ENCODE measurements around the gene CNMD.

CNMD gene

GRCh38 chr13:52751196-52751595, 11.6 kb upstream of the CNMD start:
- TF ChIP-seq Cebpa-rat (IDR thresholded peaks at IDR 0.05), result no peak
- Histone ChIP-seq H3K27me3 (no peaks in the 10 kb centered on the region), H3K4me2 (no peak overlapping the region), H3K9ac (no peak overlapping the region), H3K27ac (no peak overlapping the region), H3K4me1 (no peaks in the 10 kb centered on the region), H3K9me3 (replicated peaks in 1 of 11) (no peaks in the 10 kb centered on the region), H3K4me3 (no peak overlapping the region), H4K20me1 (no peaks in the 10 kb centered on the region), H3K36me3 (no peaks in the 10 kb centered on the region)

- no peaks in the 10 kb centered on the region for H3K27me3 ChIP-seq
- no peak overlapping the region for H3K9ac ChIP-seq
- H3K4me3 ChIP-seq, result no peak overlapping the region
- no peak overlapping the region for H3K27ac ChIP-seq
- no peak overlapping the region for H3K4me2 ChIP-seq
- TF ChIP-seq Cebpa-rat (IDR thresholded peaks at IDR 0.05), result no peak
- no peaks in the 10 kb centered on the region for H3K4me1 ChIP-seq
- H3K9me3 ChIP-seq (replicated peaks in 1 of 11), result no peaks in the 10 kb centered on the region
- no peaks in the 10 kb centered on the region for H4K20me1 ChIP-seq
- no peaks in the 10 kb centered on the region for H3K36me3 ChIP-seq
Observed at GRCh38 chr13:52750713-52751112, 11.1 kb upstream of the CNMD start.

- Histone ChIP-seq H3K9me3 (replicated peaks in 1 of 11) (no peaks in the 10 kb centered on the region), H3K4me1 (no peaks in the 10 kb centered on the region), H3K27ac (no peak overlapping the region), H3K27me3 (no peaks in the 10 kb centered on the region), H3K9ac (no peak overlapping the region), H3K36me3 (no peaks in the 10 kb centered on the region), H3K4me3 (no peak overlapping the region), H3K4me2 (no peak overlapping the region), H4K20me1 (no peaks in the 10 kb centered on the region)
- TF ChIP-seq Cebpa-rat (IDR thresholded peaks at IDR 0.05), result no peak
Observed at GRCh38 chr13:52749419-52749818, 9.8 kb upstream of the CNMD start.

- Histone ChIP-seq H3K9ac (no peak overlapping the region), H3K4me3 (no peak overlapping the region), H4K20me1 (no peaks in the 10 kb centered on the region), H3K4me2 (no peak overlapping the region), H3K4me1 (no peaks in the 10 kb centered on the region), H3K27ac (no peak overlapping the region), H3K36me3 (no peaks in the 10 kb centered on the region), H3K27me3 (peaks cover 0 to 5% (median 3%) of the 10 kb centered on the region in 11 experiments; a peak in 18 of 22 replicates), H3K9me3 (replicated peaks in 1 of 11) (no peaks in the 10 kb centered on the region)
- TF ChIP-seq Cebpa-rat (IDR thresholded peaks at IDR 0.05), result no peak
Observed at GRCh38 chr13:52746141-52746540, 6.5 kb upstream of the CNMD start.

DNA sequence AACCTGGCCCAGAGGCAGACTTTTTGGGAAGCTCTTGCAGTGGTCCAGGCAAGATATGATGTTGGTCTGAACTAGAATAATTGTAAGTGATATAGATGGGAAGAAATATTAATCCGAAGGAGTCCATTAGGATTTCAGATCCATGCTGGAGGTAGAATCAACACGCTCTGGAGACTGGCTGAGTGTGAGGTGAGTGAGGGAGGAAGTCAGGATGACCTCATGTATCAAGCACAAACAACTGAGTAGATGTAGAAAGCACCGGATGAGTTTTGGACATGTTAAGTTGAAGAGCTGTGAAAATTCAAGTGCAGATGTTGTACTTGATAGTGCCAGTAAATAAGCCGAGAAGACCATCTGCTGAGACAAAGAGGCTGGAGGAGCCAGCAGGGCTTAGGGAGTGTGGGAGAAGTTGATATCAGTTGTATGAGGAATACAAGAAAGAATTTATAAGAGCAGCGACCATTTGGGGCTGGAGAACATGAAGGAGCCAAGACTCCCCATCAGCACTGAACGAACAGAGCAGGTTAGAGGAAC, 5.3 kb upstream of the CNMD start:
- Histone ChIP-seq H3K36me3 (no peaks in the 10 kb centered on the region), H3K27ac (no peak overlapping the region), H3K4me3 (no peak overlapping the region), H3K4me2 (no peak overlapping the region), H3K9me3 (replicated peaks in 1 of 11) (peaks cover 0 to 3% (median 2%) of the 10 kb centered on the region in 11 experiments; a peak in 12 of 22 replicates), H3K27me3 (peaks cover 12 to 17% (median 15%) of the 10 kb centered on the region in 11 experiments), H4K20me1 (no peaks in the 10 kb centered on the region), H3K4me1 (no peaks in the 10 kb centered on the region), H3K9ac (no peak overlapping the region)
- no peak for TF ChIP-seq Cebpa-rat (IDR thresholded peaks at IDR 0.05)

- Histone ChIP-seq H3K9me3 (replicated peaks in 1 of 11) (peaks cover 8 to 12% (median 11%) of the 10 kb centered on the region in 11 experiments), H3K36me3 (peaks cover 0 to 3% (median 0%) of the 10 kb centered on the region in 11 experiments; a peak in 2 of 22 replicates), H3K27me3 (peaks cover 21 to 26% (median 24%) of the 10 kb centered on the region in 11 experiments), H4K20me1 (no peaks in the 10 kb centered on the region), H3K4me1 (peaks cover 0 to 4% (median under 1%) of the 10 kb centered on the region in 10 experiments; a peak in 6 of 20 replicates), H3K27ac (no peak overlapping the region), H3K9ac (no peak overlapping the region), H3K4me2 (no peak overlapping the region), H3K4me3 (no peak overlapping the region)
- TF ChIP-seq Cebpa-rat (IDR thresholded peaks at IDR 0.05), result no peak
Observed at GRCh38 chr13:52743988-52744387, 4.4 kb upstream of the CNMD start.

GRCh38 chr13:52743569-52743968, 3.9 kb upstream of the CNMD start:
- Histone ChIP-seq H3K4me1 (peaks cover 0 to 7% (median 2%) of the 10 kb centered on the region in 10 experiments; a peak in 6 of 20 replicates), H3K36me3 (peaks cover 0 to 4% (median 0%) of the 10 kb centered on the region in 11 experiments; a peak in 2 of 22 replicates), H3K27ac (no peak overlapping the region), H4K20me1 (no peaks in the 10 kb centered on the region), H3K9me3 (replicated peaks in 1 of 11) (peaks cover 12 to 17% (median 16%) of the 10 kb centered on the region in 11 experiments), H3K4me3 (no peak overlapping the region), H3K27me3 (peaks cover 25 to 31% (median 28%) of the 10 kb centered on the region in 11 experiments), H3K4me2 (no peak overlapping the region), H3K9ac (no peak overlapping the region)
- TF ChIP-seq Cebpa-rat (IDR thresholded peaks at IDR 0.05), result no peak

- Histone ChIP-seq H4K20me1 (no peaks in the 10 kb centered on the region), H3K36me3 (peaks cover 0 to 4% (median 0%) of the 10 kb centered on the region in 11 experiments; a peak in 2 of 22 replicates), H3K9ac (peak overlapping the region in 5 of 11 experiments; percentile 10 to 54 (median 27); a peak in 3 of 22 replicates), H3K4me1 (peaks cover 0 to 8% (median 2%) of the 10 kb centered on the region in 10 experiments; a peak in 6 of 20 replicates), H3K9me3 (replicated peaks in 1 of 11) (peaks cover 14 to 21% (median 17%) of the 10 kb centered on the region in 11 experiments), H3K27ac (no peak overlapping the region), H3K4me2 (peak overlapping the region; percentile 39 to 80 (median 64)), H3K4me3 (peak overlapping the region; percentile 42 to 65 (median 48)), H3K27me3 (peaks cover 38 to 47% (median 42%) of the 10 kb centered on the region in 11 experiments)
- no peak for TF ChIP-seq Cebpa-rat (IDR thresholded peaks at IDR 0.05)
Observed at GRCh38 chr13:52738719-52739467, 727 bp downstream of the CNMD start.

GRCh38 chr13:52737965-52738364, 1.7 kb downstream of the CNMD start:
- H3K9ac ChIP-seq, result no peak overlapping the region
- H3K4me2 ChIP-seq, result no peak overlapping the region
- peaks cover 0 to 4% (median 0%) of the 10 kb centered on the region in 11 experiments; a peak in 2 of 22 replicates for H3K36me3 ChIP-seq
- H3K4me1 ChIP-seq, result peaks cover 0 to 8% (median 2%) of the 10 kb centered on the region in 10 experiments; a peak in 6 of 20 replicates
- H3K9me3 ChIP-seq (replicated peaks in 1 of 11), result peaks cover 14 to 21% (median 17%) of the 10 kb centered on the region in 11 experiments
- no peak overlapping the region for H3K27ac ChIP-seq
- H3K27me3 ChIP-seq, result peaks cover 38 to 47% (median 42%) of the 10 kb centered on the region in 11 experiments
- no peak for TF ChIP-seq Cebpa-rat (IDR thresholded peaks at IDR 0.05)
- H3K4me3 ChIP-seq, result no peak overlapping the region
- no peaks in the 10 kb centered on the region for H4K20me1 ChIP-seq

Data from BLaER1 treated with 17β-estradiol and CSF1 and Interleukin-3, amounts not matched to agents 10 nM and 100 nM (cell line).